ENCODE results near the gene PRUNE1.

GRCh38 chr1:151039521-151039920 lies 31.3 kb downstream of the PRUNE1 start:
- TF ChIP-seq, protein P1, sequence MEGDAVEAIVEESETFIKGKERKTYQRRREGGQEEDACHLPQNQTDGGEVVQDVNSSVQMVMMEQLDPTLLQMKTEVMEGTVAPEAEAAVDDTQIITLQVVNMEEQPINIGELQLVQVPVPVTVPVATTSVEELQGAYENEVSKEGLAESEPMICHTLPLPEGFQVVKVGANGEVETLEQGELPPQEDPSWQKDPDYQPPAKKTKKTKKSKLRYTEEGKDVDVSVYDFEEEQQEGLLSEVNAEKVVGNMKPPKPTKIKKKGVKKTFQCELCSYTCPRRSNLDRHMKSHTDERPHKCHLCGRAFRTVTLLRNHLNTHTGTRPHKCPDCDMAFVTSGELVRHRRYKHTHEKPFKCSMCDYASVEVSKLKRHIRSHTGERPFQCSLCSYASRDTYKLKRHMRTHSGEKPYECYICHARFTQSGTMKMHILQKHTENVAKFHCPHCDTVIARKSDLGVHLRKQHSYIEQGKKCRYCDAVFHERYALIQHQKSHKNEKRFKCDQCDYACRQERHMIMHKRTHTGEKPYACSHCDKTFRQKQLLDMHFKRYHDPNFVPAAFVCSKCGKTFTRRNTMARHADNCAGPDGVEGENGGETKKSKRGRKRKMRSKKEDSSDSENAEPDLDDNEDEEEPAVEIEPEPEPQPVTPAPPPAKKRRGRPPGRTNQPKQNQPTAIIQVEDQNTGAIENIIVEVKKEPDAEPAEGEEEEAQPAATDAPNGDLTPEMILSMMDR (IDR thresholded peaks at IDR 0.05) = no peak
- TF ChIP-seq POLR2A (IDR thresholded peaks at IDR 0.05) (no peak), POLR2AphosphoS5 (IDR thresholded peaks at IDR 0.05) (no peak), EP300 (IDR thresholded peaks at IDR 0.05) (no peak)
